HPDE6-E6E7 (cell line): ENCODE data around the gene NCKAP5L.
"Not testable (repeated sequence)": the region's sequence is repeated elsewhere in the genome, so short reads cannot be mapped to it uniquely, and the experiment has no call there.

ENCODE experiments used
- DNase-seq: peaks from one replicate; pipeline ENCODE4 v3.0.0; 2011; ENCODE audit warnings: missing footprints; ENCODE audit errors: extremely low spot score

Gene NCKAP5L

GRCh38 chr12:49865782-49866135 lies 37.5 kb upstream of the NCKAP5L start:
- no peak for DNase-seq

DNA sequence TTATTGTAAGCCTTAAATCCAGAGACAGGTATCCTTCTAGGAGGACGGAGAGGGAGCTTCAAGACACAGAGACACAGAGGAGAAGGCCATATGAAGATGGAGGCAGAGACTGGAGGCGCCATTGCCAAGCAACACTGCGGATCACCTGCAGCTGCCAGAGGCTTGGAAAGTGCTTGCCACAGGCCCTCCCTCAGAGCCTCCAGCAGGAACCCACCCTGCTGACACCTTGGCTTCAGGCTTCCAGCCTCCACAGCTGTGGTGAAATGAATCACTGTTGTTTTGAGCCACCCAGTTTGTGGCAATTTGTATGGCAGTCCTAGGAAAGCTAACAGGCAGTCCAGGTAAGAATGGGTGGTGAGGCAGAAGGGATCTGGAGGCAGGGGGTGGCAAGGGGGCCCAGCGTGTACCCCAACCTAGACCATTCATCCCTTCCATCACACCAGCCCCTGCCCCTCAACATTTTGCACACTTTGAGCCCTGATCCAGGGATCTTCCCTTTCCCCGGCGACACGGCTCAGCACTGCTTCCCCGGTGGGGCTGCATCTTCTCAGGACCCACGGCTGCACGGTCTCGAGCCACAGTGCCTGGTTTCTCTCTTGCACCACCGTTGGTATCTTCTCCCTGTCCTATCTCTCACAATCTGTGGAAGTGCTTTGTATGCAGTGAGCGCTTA lies 37.0 kb upstream of the NCKAP5L start:
- no peak for DNase-seq

- DNase-seq: no peak
Observed at GRCh38 chr12:49864798-49865090, 36.5 kb upstream of the NCKAP5L start.

- DNase-seq: no peak
Observed at GRCh38 chr12:49863946-49864797, 36.0 kb upstream of the NCKAP5L start.

- DNase-seq: not testable (repeated sequence)
Observed at GRCh38 chr12:49860921-49861320, 32.7 kb upstream of the NCKAP5L start.

- not testable (repeated sequence) for DNase-seq
Observed at GRCh38 chr12:49855890-49856289, 27.7 kb upstream of the NCKAP5L start.

- DNase-seq: no peak
Observed at GRCh38 chr12:49854976-49855375, 26.8 kb upstream of the NCKAP5L start.

GRCh38 chr12:49853671-49854070 lies 25.5 kb upstream of the NCKAP5L start:
- no peak for DNase-seq

DNA sequence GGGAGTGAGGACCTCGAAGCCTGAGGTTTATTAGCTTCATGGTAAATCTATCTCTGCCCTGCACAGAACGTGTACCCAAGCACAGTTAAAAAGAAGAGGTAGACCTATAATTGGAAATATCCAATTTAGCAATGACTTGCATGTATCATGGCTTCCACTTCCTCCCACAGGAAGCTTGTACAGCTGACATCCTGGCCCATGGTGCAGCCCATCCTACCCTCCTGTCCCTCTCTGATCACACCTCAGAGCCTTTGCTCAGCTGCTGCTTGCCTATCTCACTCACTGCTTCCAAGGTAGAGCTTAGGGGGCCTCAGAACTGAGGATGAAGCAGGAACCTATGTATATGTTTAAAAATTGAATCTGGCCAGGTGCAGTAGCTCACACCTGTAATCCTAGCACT lies 18.9 kb upstream of the NCKAP5L start:
- no peak for DNase-seq

DNA sequence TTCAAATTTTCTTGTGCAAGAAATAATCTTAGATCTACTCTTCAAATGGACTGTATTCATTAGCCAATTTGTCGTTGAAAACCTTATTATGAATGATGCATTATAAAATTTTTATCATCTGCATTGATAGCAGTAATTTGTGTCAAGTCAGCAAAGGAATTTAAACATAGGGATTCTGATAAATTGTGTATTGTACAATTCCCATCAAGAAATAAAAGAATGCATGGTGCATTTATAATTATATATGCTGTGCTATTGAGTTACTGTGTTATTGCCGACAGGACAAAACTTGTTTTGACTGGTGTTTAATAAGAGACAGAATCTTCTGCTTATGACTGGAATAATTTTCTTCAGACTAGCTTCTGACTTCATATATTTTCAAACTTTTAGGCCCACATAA lies 17.8 kb upstream of the NCKAP5L start:
- no peak for DNase-seq

- no peak for DNase-seq
Observed at GRCh38 chr12:49843876-49844437, 15.7 kb upstream of the NCKAP5L start.

GRCh38 chr12:49843411-49843810 lies 15.2 kb upstream of the NCKAP5L start:
- no peak for DNase-seq

- DNase-seq: peak; percentile 85
Observed at GRCh38 chr12:49842519-49843352, 14.5 kb upstream of the NCKAP5L start, which contains the start of gene BCDIN3D. Gene BCDIN3D (minus strand): TSS chr12:49843106. CDS start chr12:49843087, 19 bp downstream.

DNA sequence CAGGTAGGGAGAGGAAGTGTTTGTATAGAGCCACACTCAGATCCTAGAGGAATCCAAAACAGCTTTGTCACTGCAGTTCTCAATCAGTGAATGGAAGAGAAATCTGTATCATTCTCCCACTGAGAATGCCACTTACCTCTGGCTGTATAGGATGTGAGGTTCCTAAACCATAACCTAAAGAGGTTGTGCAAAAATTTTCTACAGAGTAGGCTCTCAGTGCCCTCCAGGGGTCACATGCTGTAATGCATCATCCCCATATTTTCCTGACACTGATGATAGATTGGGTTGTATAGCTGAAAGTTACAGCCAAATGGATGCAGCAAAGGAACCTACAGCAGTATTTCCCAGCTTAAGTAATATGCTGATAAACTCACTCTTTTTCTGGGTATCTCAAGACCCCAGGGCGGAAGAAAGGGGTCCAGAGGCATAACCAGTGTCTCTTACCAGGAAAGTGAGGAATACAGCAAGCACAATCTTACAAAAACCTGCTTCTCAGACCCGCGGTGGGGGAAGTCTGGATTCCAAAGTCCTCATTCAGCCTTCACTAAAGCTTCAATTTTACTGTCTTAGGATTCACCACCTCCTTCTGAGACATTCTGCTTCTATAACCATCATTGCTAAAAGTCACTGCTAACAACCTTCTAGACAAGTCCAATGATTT lies 10.9 kb upstream of the NCKAP5L start:
- no peak for DNase-seq

DNA sequence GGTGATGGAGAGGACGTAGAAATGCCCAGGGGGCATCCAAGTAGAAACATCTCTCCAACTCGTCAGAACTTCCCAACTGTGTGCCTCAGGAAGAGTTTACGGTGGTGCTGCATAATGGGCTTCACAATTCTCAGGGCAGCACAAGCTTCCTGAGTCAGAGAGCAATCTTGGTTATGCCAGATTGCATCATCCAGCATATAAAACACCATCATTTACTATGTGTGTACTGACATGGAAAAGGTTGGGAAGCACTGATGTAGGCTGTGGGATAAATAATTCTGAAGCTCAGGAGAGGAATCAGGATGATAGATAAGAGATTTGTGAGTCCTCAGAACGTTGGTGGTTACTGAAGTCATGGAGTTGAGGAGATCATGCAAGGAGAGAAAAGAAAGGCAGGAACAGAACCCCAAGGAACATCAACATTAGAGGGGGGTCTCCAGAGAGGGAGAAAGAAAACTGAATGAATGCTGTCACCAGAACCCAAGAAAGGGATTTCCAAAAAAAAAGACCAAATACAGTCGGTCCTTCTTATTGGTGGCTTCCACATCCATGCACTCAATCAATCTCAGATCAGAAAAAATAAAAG lies 4.7 kb upstream of the NCKAP5L start:
- no peak for DNase-seq

DNA sequence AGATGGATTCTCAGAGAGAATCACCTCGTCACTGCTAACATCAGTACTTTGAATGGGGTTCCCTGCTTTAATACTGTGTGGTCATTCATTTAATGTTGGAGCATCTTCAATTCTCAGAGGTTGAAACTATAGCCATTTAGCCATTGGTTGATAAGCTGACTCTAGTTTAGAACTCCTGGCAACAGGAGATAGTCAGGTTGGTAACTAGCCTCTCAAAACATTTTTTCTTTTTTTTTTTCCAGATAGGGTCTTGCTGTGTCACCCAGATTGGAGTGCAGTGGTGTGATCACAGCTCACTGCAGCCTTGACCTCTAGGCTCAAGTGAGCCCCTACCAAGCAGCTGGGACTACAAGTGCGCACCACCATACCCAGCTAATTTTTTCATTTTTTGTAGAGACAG lies 3.5 kb upstream of the NCKAP5L start:
- no peak for DNase-seq

GRCh38 chr12:49827401-49828099 lies 663 bp downstream of the NCKAP5L start:
- peak; percentile 49 for DNase-seq

GRCh38 chr12:49827051-49827400 lies 1.2 kb downstream of the NCKAP5L start:
- no peak for DNase-seq

DNA sequence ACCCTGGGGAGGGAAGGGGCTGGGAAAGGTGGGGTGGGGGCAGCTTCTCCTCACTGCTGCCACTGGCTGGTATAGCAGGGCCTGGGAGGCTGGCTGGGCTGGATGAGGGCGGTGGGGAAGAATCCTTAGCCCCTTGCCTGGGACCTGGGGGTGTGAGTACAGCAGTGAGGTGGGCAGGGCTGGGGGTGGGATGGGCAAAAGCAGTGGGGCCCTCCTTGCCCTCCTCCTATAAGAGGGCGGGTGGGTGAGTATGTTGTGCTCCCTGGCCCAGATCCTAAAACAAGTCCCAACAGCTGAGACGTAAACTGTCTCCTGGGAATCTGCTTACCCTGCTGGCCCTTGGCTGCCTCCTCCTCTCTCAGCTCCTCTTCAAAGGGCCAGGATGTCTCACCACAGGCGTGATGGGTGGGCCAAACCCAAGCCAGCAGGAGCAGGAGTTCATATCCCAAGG lies 2.2 kb downstream of the NCKAP5L start:
- DNase-seq: no peak

- DNase-seq: no peak
Observed at GRCh38 chr12:49825360-49825970, 2.7 kb downstream of the NCKAP5L start.
